Measurements from ENCODE around the gene SUZ12.
"Not testable (repeated sequence)": the region's sequence is repeated elsewhere in the genome, so short reads cannot be mapped to it uniquely, and the experiment has no call there.

DNA sequence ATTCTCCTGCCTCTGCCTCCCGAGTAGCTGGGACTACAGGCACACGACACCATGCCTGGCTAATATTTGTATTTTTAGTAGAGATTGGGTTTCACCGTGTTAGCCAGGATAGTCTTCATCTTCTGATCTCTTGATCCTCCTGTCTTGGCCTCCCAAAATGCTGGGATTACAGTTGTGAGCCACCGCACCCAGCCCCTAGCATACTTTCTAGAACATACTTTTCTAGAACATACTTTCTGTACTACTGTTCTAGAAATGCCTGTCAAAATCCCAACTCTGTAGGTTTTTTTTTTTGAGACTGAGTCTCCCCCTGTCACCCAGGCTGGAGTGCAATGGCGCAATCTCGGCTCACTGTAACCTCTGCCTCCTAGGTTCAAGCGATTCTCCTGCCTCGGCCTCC is 27.3 kb downstream of the SUZ12 start:
- TF ChIP-seq POLR2AphosphoS5 (IDR thresholded peaks at IDR 0.05; ENCODE audit: low read depth); EZH2 (IDR thresholded peaks at IDR 0.05; ENCODE audit: low read depth, unreplicated experiment); CREB1 (CRISPR knock-in tag; IDR thresholded peaks at IDR 0.05; ENCODE audit: low read depth); NANOG (IDR thresholded peaks at IDR 0.05; ENCODE audit: borderline replicate concordance); EZH2phosphoT487 (IDR thresholded peaks at IDR 0.05; ENCODE audit: unreplicated experiment): not testable (repeated sequence)
- TF ChIP-seq, protein P1, sequence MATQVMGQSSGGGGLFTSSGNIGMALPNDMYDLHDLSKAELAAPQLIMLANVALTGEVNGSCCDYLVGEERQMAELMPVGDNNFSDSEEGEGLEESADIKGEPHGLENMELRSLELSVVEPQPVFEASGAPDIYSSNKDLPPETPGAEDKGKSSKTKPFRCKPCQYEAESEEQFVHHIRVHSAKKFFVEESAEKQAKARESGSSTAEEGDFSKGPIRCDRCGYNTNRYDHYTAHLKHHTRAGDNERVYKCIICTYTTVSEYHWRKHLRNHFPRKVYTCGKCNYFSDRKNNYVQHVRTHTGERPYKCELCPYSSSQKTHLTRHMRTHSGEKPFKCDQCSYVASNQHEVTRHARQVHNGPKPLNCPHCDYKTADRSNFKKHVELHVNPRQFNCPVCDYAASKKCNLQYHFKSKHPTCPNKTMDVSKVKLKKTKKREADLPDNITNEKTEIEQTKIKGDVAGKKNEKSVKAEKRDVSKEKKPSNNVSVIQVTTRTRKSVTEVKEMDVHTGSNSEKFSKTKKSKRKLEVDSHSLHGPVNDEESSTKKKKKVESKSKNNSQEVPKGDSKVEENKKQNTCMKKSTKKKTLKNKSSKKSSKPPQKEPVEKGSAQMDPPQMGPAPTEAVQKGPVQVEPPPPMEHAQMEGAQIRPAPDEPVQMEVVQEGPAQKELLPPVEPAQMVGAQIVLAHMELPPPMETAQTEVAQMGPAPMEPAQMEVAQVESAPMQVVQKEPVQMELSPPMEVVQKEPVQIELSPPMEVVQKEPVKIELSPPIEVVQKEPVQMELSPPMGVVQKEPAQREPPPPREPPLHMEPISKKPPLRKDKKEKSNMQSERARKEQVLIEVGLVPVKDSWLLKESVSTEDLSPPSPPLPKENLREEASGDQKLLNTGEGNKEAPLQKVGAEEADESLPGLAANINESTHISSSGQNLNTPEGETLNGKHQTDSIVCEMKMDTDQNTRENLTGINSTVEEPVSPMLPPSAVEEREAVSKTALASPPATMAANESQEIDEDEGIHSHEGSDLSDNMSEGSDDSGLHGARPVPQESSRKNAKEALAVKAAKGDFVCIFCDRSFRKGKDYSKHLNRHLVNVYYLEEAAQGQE (IDR thresholded peaks at IDR 0.05; ENCODE audit: unreplicated experiment), result not testable (repeated sequence)
- TF ChIP-seq, protein P2, sequence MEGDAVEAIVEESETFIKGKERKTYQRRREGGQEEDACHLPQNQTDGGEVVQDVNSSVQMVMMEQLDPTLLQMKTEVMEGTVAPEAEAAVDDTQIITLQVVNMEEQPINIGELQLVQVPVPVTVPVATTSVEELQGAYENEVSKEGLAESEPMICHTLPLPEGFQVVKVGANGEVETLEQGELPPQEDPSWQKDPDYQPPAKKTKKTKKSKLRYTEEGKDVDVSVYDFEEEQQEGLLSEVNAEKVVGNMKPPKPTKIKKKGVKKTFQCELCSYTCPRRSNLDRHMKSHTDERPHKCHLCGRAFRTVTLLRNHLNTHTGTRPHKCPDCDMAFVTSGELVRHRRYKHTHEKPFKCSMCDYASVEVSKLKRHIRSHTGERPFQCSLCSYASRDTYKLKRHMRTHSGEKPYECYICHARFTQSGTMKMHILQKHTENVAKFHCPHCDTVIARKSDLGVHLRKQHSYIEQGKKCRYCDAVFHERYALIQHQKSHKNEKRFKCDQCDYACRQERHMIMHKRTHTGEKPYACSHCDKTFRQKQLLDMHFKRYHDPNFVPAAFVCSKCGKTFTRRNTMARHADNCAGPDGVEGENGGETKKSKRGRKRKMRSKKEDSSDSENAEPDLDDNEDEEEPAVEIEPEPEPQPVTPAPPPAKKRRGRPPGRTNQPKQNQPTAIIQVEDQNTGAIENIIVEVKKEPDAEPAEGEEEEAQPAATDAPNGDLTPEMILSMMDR (conservative IDR thresholded peaks at IDR 0.05; ENCODE audit: low read depth in 2 of 2), result not testable (repeated sequence)
